ENCODE data around the gene HEATR3. TPM values are rescaled to one million over a fixed set of nuclear protein-coding genes. Genes with fewer than 3 reads are reported as not detected.

The HEATR3 gene
- total and polyA plus RNA-seq, 2 experiments from 2014 or later: 5.7 to 25.1 TPM

GRCh38 chr16:50081428-50082018 lies 15.8 kb downstream of the HEATR3 start:
- H3K27me3 ChIP-seq (replicated peaks; ENCODE audit: insufficient read depth): no peaks in the 10 kb centered on the region
- H3K4me2 ChIP-seq (ENCODE audit: unreplicated experiment): no peak overlapping the region
- no peaks in the 10 kb centered on the region for H3K4me1 ChIP-seq (ENCODE audit: insufficient read depth)
- peaks cover 59% of the 10 kb centered on the region for H3K79me2 ChIP-seq (ENCODE audit: insufficient read depth)
- 42 to 45% methylated on average over 7 of the region's 7 CpGs for WGBS, 2 experiments (ENCODE audit: low coverage in 1 of 2, low lambda C conversion rate in 2 of 2, missing lambda C conversion rate in 2 of 2)
- no peak overlapping the region for H2AFZ ChIP-seq
- H3F3A ChIP-seq (ENCODE audit: insufficient read depth): no peaks in the 10 kb centered on the region
- TF ChIP-seq EZH2 (IDR thresholded peaks at IDR 0.05; ENCODE audit: insufficient read depth, poor library complexity, severe bottlenecking): no peak
- no peak for TF ChIP-seq EZH2phosphoT487 (IDR thresholded peaks at IDR 0.05; ENCODE audit: insufficient read depth, low read depth)
- H3K27ac ChIP-seq: no peak overlapping the region
- peaks cover 46% of the 10 kb centered on the region for H3K36me3 ChIP-seq (ENCODE audit: low read depth)
- DNase-seq: peak; percentile 31
- in situ Hi-C loops (cut with MboI): no loop called here
- H3K9ac ChIP-seq: no peak overlapping the region
- no peaks in the 10 kb centered on the region for H3K9me2 ChIP-seq (ENCODE audit: insufficient read depth)
- H3K9me3 ChIP-seq (ENCODE audit: low read depth): no peaks in the 10 kb centered on the region
- H4K20me1 ChIP-seq (ENCODE audit: insufficient read depth): no peaks in the 10 kb centered on the region
- no peak overlapping the region for H3K4me3 ChIP-seq

- H3K79me2 ChIP-seq (ENCODE audit: insufficient read depth): peaks cover 46% of the 10 kb centered on the region
Measured at GRCh38 chr16:50083996-50084395, 18.2 kb downstream of the HEATR3 start.

GRCh38 chr16:50086176-50086575 lies 20.4 kb downstream of the HEATR3 start:
- DNase-seq: no peak
- no peak overlapping the region for H3K9ac ChIP-seq
- no peak overlapping the region for H2AFZ ChIP-seq
- no peak overlapping the region for H3K4me3 ChIP-seq
- TF ChIP-seq EZH2 (IDR thresholded peaks at IDR 0.05; ENCODE audit: insufficient read depth, poor library complexity, severe bottlenecking) (no peak), EZH2phosphoT487 (IDR thresholded peaks at IDR 0.05; ENCODE audit: insufficient read depth, low read depth) (no peak)
- no peaks in the 10 kb centered on the region for H3F3A ChIP-seq (ENCODE audit: insufficient read depth)
- H3K4me2 ChIP-seq (ENCODE audit: unreplicated experiment): no peak overlapping the region
- H4K20me1 ChIP-seq (ENCODE audit: insufficient read depth): no peaks in the 10 kb centered on the region
- no peak overlapping the region for H3K27ac ChIP-seq
- H3K9me3 ChIP-seq (ENCODE audit: low read depth): no peaks in the 10 kb centered on the region
- H3K9me2 ChIP-seq (ENCODE audit: insufficient read depth): no peaks in the 10 kb centered on the region
- peaks cover 34% of the 10 kb centered on the region; the same call in 1 of the 2 replicates for H3K36me3 ChIP-seq (ENCODE audit: low read depth)
- WGBS, 2 experiments (ENCODE audit: low coverage in 1 of 2, low lambda C conversion rate in 2 of 2, missing lambda C conversion rate in 2 of 2): 96 to 97% methylated on average over 6 of the region's 6 CpGs
- peaks cover 36% of the 10 kb centered on the region for H3K79me2 ChIP-seq (ENCODE audit: insufficient read depth)
- in situ Hi-C loops (cut with MboI): no loop called here
- H3K4me1 ChIP-seq (ENCODE audit: insufficient read depth): no peaks in the 10 kb centered on the region
- H3K27me3 ChIP-seq (replicated peaks; ENCODE audit: insufficient read depth): no peaks in the 10 kb centered on the region

More at GRCh38 chr16:50083996-50084395, 18.2 kb downstream of the HEATR3 start:
- Histone ChIP-seq H3K9me2 (ENCODE audit: insufficient read depth) (no peaks in the 10 kb centered on the region), H4K20me1 (ENCODE audit: insufficient read depth) (no peaks in the 10 kb centered on the region), H3K36me3 (ENCODE audit: low read depth) (peaks cover 37% of the 10 kb centered on the region), H3K27me3 (replicated peaks; ENCODE audit: insufficient read depth) (no peaks in the 10 kb centered on the region), H3K4me3 (no peak overlapping the region), H3K27ac (no peak overlapping the region), H3K9ac (no peak overlapping the region), H3K4me2 (ENCODE audit: unreplicated experiment) (no peak overlapping the region), H3K4me1 (ENCODE audit: insufficient read depth) (no peaks in the 10 kb centered on the region), H3F3A (ENCODE audit: insufficient read depth) (no peaks in the 10 kb centered on the region), H3K9me3 (ENCODE audit: low read depth) (no peaks in the 10 kb centered on the region), H2AFZ (no peak overlapping the region)
- no peak for DNase-seq
- TF ChIP-seq EZH2 (IDR thresholded peaks at IDR 0.05; ENCODE audit: insufficient read depth, poor library complexity, severe bottlenecking): no peak
- no peak for TF ChIP-seq EZH2phosphoT487 (IDR thresholded peaks at IDR 0.05; ENCODE audit: insufficient read depth, low read depth)
- in situ Hi-C loops (cut with MboI): no loop called here
- WGBS, 2 experiments (ENCODE audit: low coverage in 1 of 2, low lambda C conversion rate in 2 of 2, missing lambda C conversion rate in 2 of 2): 80 to 82% methylated on average over 8 of the region's 8 CpGs

DNA sequence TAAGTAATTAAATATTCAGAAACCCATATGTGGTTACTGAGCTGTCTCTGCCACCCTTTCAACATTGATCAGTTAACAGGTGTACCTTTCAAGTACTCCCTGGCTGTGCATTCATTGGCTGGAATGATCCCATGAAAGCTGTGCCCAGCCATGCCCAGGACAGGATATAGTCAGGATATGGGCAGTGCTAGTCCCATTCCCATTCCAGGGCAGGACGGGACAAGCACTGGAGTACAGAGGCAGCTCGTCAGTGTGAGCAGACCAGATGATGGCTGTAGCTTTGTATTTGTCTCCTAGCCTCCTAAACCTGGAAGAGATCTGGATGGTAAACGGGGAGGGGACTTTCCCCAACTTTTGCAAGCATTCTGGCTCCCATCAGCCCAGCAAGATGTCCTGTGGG lies 22.5 kb downstream of the HEATR3 start:
- H3K27ac ChIP-seq: no peak overlapping the region
- H4K20me1 ChIP-seq (ENCODE audit: insufficient read depth): no peaks in the 10 kb centered on the region
- H3K27me3 ChIP-seq (replicated peaks; ENCODE audit: insufficient read depth): no peaks in the 10 kb centered on the region
- DNase-seq: no peak
- 91 to 96% methylated on average over 3 of the region's 3 CpGs for WGBS, 2 experiments (ENCODE audit: low coverage in 1 of 2, low lambda C conversion rate in 2 of 2, missing lambda C conversion rate in 2 of 2)
- H3K79me2 ChIP-seq (ENCODE audit: insufficient read depth): peaks cover 17% of the 10 kb centered on the region; the same call in 1 of the 2 replicates
- no peaks in the 10 kb centered on the region for H3K9me2 ChIP-seq (ENCODE audit: insufficient read depth)
- no peaks in the 10 kb centered on the region for H3K9me3 ChIP-seq (ENCODE audit: low read depth)
- TF ChIP-seq EZH2 (IDR thresholded peaks at IDR 0.05; ENCODE audit: insufficient read depth, poor library complexity, severe bottlenecking): no peak
- peaks cover 9% of the 10 kb centered on the region; the same call in 1 of the 2 replicates for H3F3A ChIP-seq (ENCODE audit: insufficient read depth)
- H3K9ac ChIP-seq: no peak overlapping the region
- H3K4me3 ChIP-seq: no peak overlapping the region
- no peak overlapping the region for H3K4me2 ChIP-seq (ENCODE audit: unreplicated experiment)
- peaks cover 31% of the 10 kb centered on the region; the same call in 1 of the 2 replicates for H3K36me3 ChIP-seq (ENCODE audit: low read depth)
- in situ Hi-C loops (cut with MboI): no loop called here
- no peak overlapping the region for H2AFZ ChIP-seq
- H3K4me1 ChIP-seq (ENCODE audit: insufficient read depth): peaks cover 6% of the 10 kb centered on the region
